Stimulated activated CD8-positive, alpha-beta memory T cell treated with anti-CD3 and anti-CD28 coated beads, Interleukin-15, amount 100 ng/mL, for 1 hour (primary cell): ENCODE results near the gene DENND10.
"Not testable (repeated sequence)": the region's sequence is repeated elsewhere in the genome, so short reads cannot be mapped to it uniquely, and the experiment has no call there.

Source experiments
- DNase-seq: peaks from one replicate; pipeline ENCODE4 v3.0.0-alpha.2; 2020; ENCODE audit warnings: low read depth

DENND10 gene

GRCh38 chr10:119098576-119098975, 5.3 kb upstream of the DENND10 start:
- DNase-seq, result no peak

GRCh38 chr10:119100434-119101238, 3.3 kb upstream of the DENND10 start:
- no peak for DNase-seq

GRCh38 chr10:119101366-119102098, 2.4 kb upstream of the DENND10 start:
- DNase-seq, result no peak

GRCh38 chr10:119103241-119103902, 541 bp upstream of the DENND10 start:
- DNase-seq, result no peak

GRCh38 chr10:119104654-119105015, 722 bp downstream of the DENND10 start:
- no peak for DNase-seq

GRCh38 chr10:119105155-119105554, 1.2 kb downstream of the DENND10 start:
- DNase-seq, result no peak

GRCh38 chr10:119105899-119106298, 2.0 kb downstream of the DENND10 start:
- DNase-seq, result not testable (repeated sequence)

GRCh38 chr10:119107106-119107505, 3.2 kb downstream of the DENND10 start:
- DNase-seq, result not testable (repeated sequence)

GRCh38 chr10:119107771-119108170, 3.9 kb downstream of the DENND10 start:
- DNase-seq, result not testable (repeated sequence)

- DNase-seq, result no peak
Observed at GRCh38 chr10:119112056-119112455, 8.1 kb downstream of the DENND10 start.

- no peak for DNase-seq
Observed at GRCh38 chr10:119113751-119114732, 10.1 kb downstream of the DENND10 start.

- no peak for DNase-seq
Observed at GRCh38 chr10:119115926-119116325, 12.0 kb downstream of the DENND10 start.

- DNase-seq, result no peak
Observed at GRCh38 chr10:119116326-119116951, 12.5 kb downstream of the DENND10 start.

GRCh38 chr10:119118231-119118630, 14.3 kb downstream of the DENND10 start:
- no peak for DNase-seq

GRCh38 chr10:119119400-119119799, 15.5 kb downstream of the DENND10 start:
- no peak for DNase-seq

GRCh38 chr10:119120413-119120867, 16.5 kb downstream of the DENND10 start:
- DNase-seq, result no peak

- no peak for DNase-seq
Observed at GRCh38 chr10:119120875-119121274, 17.0 kb downstream of the DENND10 start.

- no peak for DNase-seq
Observed at GRCh38 chr10:119125942-119126341, 22.0 kb downstream of the DENND10 start.

- no peak for DNase-seq
Observed at GRCh38 chr10:119129721-119130120, 25.8 kb downstream of the DENND10 start.

GRCh38 chr10:119131512-119132240, 27.8 kb downstream of the DENND10 start:
- DNase-seq, result no peak
